IPS DF 4.7 (cell line): ENCODE data around the gene OST4.

Experiments used
- DNase-seq: peaks from one replicate; pipeline ENCODE4 v3.0.0-alpha.2; 2013; ENCODE audit warnings: low spot score; ENCODE audit errors: extremely low read depth

OST4 gene

DNA sequence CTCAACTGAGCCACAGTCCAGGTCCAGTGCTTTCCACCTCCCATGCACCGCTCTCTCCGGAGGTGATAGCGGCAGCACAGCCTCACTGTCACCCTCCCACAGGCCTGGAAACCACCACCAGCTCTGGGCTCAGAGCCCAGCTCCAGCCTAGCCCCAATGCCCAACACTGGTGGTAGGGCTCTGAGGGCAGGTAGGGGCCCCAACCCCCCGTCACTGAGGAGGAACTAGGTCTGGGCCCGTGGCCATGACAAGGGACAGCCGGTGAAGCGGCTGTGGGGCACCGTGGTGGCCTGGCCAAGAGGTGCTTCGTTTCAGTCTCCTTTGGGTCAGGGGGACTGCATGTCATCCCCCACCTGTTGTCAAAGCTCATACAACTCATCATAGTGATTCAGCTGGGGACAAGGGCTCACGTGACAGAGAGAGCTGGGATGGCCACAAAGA lies 44.2 kb downstream of the OST4 start:
- no peak for DNase-seq

- no peak for DNase-seq
Observed at GRCh38 chr2:27025861-27026851, 45.3 kb downstream of the OST4 start.

DNA sequence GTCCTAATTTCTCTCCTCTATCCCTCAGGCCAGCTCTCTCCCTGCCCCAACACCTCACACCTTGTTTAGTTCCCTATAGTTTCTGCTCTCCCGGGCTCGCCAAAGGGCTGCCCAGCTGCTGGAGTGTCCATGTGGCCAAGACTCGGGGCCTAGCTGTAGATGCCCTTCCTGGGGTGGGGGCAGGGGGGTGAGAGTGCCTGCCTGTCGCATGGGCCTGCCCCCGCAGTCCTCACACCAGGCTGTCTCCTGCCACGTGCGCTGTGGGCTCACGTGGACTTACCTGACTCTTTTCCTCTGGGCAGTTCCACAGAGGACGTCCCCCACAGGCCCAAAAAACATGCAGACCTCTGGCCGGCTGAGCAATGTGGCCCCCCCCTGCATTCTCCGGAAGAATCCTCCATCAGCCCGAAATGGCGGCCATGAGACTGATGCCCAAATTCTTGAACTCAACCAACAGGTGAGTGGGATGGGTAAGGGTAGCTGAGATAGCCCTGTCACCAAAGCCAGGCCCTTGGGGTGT lies 46.1 kb downstream of the OST4 start:
- no peak for DNase-seq

DNA sequence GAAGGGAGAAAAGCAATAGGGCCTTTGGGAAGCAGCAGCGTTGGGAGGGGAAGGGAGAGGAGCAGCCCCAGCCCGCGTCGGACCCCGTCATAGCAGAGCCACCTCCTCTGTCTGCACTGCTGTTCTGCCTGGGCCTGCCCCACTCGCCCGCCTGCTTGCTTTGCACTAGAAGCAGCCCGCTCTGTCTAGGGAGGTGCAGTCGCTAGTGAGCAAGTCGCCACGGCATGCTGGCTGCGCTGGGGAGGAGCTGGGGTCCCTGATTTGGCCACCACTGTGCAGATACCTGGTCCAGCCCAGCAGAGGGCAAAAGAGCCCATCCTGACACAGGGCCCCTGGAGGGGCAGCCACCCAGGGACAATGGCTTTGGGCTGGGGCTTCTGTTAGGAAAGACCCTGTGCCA lies 46.6 kb downstream of the OST4 start:
- DNase-seq = no peak

DNA sequence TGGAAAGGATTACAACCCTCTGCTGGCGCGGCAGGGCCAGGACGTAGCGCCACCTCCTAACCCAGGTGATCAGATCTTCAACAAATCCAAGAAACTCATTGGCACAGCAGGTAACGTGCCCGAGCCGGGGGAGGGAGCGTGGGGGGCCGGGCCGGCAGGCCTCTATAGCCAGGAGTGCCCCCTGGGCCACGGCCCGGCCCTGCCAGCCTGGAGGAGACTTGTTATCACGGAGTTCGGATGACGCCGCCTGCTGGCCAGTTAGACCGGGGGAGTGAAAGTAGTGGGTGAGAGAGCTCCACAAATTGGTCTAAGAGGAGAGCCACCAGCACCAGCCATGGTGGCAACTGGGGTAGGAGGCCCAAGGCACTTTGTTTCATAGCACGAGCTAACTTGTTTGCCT lies 47.3 kb downstream of the OST4 start:
- DNase-seq = no peak

DNA sequence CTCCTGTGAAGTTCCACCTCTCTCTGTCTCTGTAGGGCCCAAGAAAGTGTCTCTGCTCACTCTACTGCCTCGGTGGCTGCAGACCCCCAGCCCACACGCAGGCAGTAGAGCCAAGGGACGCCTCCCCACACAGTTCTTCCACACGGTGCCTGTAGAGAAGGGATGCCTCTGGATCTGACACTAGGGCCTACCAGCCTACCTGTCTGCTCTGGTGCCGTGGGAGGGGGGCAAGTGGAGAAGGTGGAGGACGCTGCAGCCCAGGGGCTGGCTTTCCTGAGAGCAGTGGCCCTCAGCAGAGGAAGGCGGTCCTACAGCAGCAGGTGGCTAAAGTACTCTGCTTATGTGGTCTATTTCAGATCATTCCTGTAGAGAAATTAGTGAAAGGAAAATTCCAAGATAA lies 47.7 kb downstream of the OST4 start:
- no peak for DNase-seq

DNA sequence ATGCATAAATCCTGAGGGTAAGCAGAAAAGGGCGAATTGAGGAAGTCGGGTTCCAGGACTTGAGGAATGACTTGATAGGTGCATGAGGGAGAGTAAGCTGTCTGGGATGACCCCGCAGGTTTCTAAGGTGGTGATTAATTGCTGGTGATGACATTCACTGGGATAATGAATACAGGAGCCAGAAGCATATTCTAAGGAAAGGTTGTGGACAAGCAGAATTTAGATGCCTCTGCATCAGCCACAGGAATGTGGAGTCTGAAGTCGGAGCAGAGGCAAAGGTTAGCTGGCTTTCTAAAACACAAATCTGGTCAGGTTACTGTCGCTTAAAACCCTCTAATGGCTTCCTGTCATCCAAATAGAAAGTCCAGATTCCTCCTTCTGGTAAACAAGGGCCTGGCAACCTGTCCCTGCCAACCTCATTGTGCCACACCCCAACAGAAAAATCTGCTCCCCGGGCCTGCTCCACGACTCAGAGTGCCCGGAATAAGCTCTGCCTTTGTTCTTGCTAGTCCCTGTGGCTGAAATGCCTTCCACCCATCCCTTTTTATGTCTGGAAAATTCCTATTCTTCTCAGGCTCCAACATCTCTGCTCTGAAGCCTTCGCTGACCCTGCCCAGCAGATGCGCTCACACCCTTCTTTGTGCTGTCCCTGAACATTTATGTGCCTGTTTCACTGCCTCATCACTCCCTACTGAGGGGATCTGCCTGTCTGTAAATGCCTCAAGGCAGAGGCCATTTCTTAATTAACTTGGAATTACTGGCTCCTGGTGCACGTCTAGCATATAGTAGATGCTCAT lies 50.0 kb downstream of the OST4 start:
- no peak for DNase-seq
